Neural progenitor cell (in vitro differentiated cells): ENCODE data around the gene POLR3A.

Source experiments
- CTCF ChIP-seq: fragments of 200-600 bp; sonication (generic); IDR thresholded peaks from 2 replicates; pipeline ENCODE4 v1.5.1; 2017; ENCODE audit warnings: antibody characterized with exemption, mild to moderate bottlenecking
- EZH2 ChIP-seq: fragments of 200-600 bp; sonication (generic); IDR thresholded peaks from 2 replicates; pipeline ENCODE4 v1.6.1; 2017; ENCODE audit warnings: antibody characterized with exemption, mild to moderate bottlenecking, moderate library complexity
- EZH2phosphoT487 ChIP-seq: fragments of 200-600 bp; sonication (generic); IDR thresholded peaks from 2 replicates; pipeline ENCODE4 v1.6.1; 2017; ENCODE audit warnings: antibody characterized with exemption

- no peak for TF ChIP-seq CTCF
- TF ChIP-seq EZH2: no peak
- TF ChIP-seq EZH2phosphoT487: no peak
Measured at GRCh38 chr10:78071140-78071856, 42.0 kb upstream of the POLR3A start.
